ENCODE measurements around the gene HES4.

DNA sequence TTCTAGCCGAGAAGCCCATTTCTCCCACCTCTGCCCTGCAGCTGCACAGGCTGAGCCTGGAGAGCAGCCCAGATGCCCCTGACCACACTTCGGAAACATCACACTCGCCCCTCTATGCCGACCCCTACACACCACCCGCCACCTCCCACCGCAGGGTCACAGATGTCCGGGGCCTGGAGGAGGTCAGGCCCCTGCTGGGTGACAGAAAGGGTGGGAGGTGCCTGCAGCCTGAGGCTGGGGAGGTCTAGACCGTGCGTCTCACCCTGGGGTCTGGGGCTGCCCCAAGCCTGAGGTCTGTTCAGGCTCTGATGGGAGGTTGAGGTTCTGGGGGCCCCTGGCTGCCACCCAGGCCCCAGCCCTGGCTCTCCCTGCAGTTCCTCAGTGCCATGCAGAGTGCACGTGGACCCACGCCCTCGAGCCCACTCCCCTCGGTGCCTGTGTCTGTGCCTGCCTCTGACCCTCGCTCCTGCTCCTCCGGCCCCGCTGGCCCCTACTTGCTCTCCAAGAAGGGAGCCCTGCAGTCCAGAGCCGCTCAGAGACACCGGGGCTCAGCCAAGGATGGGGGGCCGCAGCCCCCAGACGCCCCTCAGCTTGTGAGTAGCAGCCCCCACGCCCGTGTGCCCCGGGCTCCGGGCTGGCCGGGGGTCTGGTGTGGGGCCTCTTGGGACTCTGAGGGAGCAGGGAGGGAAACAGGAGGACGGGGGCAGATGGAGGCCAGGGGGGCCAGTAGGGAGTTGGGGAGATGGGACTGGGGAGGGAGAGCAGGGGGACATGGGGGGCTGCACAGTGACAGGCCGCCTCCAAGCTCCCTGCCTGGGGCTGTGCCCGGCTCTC, 26.2 kb downstream of the HES4 start:
- TF ChIP-seq, protein P1, sequence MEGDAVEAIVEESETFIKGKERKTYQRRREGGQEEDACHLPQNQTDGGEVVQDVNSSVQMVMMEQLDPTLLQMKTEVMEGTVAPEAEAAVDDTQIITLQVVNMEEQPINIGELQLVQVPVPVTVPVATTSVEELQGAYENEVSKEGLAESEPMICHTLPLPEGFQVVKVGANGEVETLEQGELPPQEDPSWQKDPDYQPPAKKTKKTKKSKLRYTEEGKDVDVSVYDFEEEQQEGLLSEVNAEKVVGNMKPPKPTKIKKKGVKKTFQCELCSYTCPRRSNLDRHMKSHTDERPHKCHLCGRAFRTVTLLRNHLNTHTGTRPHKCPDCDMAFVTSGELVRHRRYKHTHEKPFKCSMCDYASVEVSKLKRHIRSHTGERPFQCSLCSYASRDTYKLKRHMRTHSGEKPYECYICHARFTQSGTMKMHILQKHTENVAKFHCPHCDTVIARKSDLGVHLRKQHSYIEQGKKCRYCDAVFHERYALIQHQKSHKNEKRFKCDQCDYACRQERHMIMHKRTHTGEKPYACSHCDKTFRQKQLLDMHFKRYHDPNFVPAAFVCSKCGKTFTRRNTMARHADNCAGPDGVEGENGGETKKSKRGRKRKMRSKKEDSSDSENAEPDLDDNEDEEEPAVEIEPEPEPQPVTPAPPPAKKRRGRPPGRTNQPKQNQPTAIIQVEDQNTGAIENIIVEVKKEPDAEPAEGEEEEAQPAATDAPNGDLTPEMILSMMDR (IDR thresholded peaks at IDR 0.05; ENCODE audit: low read length), result no peak
- TF ChIP-seq EZH2phosphoT487 (IDR thresholded peaks at IDR 0.05; ENCODE audit: low read length), result no peak

Measured in MM.1S (cell line).